ENCODE results near the gene LRRC28.

DNA sequence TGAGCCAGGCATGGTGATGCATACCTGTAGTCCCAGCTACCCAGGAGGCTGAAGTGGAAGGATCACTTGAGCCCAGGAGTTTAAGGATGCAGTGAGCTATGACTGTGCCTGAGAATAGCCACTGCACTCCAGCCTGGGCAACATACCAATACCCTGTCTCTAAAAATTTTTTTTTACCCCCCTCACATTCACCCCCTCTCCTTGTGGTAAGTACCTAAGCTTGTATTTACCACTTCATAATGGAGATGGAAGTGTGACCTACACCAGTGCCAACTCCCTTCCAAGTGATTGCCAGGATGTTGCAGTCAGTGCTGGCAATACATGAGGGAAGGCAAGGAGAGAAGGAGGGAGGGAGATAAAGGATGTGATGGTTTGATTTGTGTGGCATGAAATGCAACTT lies 84.2 kb downstream of the LRRC28 start:
- TF ChIP-seq, protein P1, sequence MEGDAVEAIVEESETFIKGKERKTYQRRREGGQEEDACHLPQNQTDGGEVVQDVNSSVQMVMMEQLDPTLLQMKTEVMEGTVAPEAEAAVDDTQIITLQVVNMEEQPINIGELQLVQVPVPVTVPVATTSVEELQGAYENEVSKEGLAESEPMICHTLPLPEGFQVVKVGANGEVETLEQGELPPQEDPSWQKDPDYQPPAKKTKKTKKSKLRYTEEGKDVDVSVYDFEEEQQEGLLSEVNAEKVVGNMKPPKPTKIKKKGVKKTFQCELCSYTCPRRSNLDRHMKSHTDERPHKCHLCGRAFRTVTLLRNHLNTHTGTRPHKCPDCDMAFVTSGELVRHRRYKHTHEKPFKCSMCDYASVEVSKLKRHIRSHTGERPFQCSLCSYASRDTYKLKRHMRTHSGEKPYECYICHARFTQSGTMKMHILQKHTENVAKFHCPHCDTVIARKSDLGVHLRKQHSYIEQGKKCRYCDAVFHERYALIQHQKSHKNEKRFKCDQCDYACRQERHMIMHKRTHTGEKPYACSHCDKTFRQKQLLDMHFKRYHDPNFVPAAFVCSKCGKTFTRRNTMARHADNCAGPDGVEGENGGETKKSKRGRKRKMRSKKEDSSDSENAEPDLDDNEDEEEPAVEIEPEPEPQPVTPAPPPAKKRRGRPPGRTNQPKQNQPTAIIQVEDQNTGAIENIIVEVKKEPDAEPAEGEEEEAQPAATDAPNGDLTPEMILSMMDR (IDR thresholded peaks at IDR 0.05; ENCODE audit: low read depth, low read length, poor library complexity, severe bottlenecking), result no peak
- no peak for TF ChIP-seq EZH2phosphoT487 (IDR thresholded peaks at IDR 0.05; ENCODE audit: borderline replicate concordance, low read length)

Measured in DOHH2 (cell line).